ENCODE data around the gene B3GNT9. TPM values are rescaled to one million over a fixed set of nuclear protein-coding genes. Genes with fewer than 3 reads are reported as not detected.
"Not testable (repeated sequence)": the region's sequence is repeated elsewhere in the genome, so short reads cannot be mapped to it uniquely, and the experiment has no call there.

B3GNT9 gene
- total RNA-seq, 1 experiment from 2014 or later = 11.5 TPM

DNA sequence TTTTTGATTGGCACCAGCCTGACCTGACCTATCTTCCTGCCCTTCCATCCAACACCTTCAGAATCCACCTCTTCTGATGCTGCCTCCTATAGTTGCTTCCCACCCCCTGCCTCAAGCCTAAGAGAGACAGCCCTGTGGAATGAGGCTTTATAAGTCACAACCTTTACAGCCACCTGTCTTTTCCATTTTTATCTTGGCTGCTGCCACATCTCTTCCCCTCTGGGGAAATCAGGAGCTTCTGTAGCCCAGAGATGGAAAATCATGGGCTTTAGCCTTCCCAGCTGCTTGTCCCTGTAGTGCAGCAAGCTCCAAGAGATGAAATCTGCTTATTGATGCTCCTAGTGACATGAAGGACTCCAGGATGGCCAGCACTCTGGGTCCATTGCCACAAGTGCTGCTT lies 22.4 kb downstream of the B3GNT9 start:
- no TSS peak for BruUV-seq (replicated peaks)
- H3K4me3 ChIP-seq (ENCODE audit: low read depth in 2 of 2, low read length in 2 of 2) = no peak overlapping the region
- ChIA-PET POLR2A (no interaction called here), CTCF (no interaction called here)
- no peaks in the 10 kb centered on the region; the same call in 1 of the 2 replicates for H3K36me3 ChIP-seq (ENCODE audit: control insufficient read depth, insufficient read depth, low read length)
- ATAC-seq (no peak), DNase-seq (ENCODE audit: low read depth, low spot score) (no peak)
- no peaks in the 10 kb centered on the region for H3K27me3 ChIP-seq (ENCODE audit: control insufficient read depth, insufficient read depth, low read length)
- H3K9me3 ChIP-seq (ENCODE audit: control insufficient read depth, insufficient read depth, low read depth, low read length) = no peaks in the 10 kb centered on the region
- intact Hi-C loops (cut with micrococcal nuclease; ENCODE audit: unreplicated experiment) (no loop called here), in situ Hi-C loops (cut with HindIII; ENCODE audit: low pct_unique_long_range_greater_than_20kb, low sequenced_read_pairs) (no loop called here)
- TF ChIP-seq, protein P1, sequence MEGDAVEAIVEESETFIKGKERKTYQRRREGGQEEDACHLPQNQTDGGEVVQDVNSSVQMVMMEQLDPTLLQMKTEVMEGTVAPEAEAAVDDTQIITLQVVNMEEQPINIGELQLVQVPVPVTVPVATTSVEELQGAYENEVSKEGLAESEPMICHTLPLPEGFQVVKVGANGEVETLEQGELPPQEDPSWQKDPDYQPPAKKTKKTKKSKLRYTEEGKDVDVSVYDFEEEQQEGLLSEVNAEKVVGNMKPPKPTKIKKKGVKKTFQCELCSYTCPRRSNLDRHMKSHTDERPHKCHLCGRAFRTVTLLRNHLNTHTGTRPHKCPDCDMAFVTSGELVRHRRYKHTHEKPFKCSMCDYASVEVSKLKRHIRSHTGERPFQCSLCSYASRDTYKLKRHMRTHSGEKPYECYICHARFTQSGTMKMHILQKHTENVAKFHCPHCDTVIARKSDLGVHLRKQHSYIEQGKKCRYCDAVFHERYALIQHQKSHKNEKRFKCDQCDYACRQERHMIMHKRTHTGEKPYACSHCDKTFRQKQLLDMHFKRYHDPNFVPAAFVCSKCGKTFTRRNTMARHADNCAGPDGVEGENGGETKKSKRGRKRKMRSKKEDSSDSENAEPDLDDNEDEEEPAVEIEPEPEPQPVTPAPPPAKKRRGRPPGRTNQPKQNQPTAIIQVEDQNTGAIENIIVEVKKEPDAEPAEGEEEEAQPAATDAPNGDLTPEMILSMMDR (IDR thresholded peaks at IDR 0.05) = no peak
- TF ChIP-seq SIN3A (IDR thresholded peaks at IDR 0.05; ENCODE audit: borderline replicate concordance, insufficient read depth, low read depth, low read length) (no peak), POLR2AphosphoS5 (IDR thresholded peaks at IDR 0.05; ENCODE audit: low read depth, low read length) (no peak), TCF7L2 (IDR thresholded peaks at IDR 0.05; ENCODE audit: low read depth, low read length) (no peak)
- TF ChIP-seq, protein P2, sequence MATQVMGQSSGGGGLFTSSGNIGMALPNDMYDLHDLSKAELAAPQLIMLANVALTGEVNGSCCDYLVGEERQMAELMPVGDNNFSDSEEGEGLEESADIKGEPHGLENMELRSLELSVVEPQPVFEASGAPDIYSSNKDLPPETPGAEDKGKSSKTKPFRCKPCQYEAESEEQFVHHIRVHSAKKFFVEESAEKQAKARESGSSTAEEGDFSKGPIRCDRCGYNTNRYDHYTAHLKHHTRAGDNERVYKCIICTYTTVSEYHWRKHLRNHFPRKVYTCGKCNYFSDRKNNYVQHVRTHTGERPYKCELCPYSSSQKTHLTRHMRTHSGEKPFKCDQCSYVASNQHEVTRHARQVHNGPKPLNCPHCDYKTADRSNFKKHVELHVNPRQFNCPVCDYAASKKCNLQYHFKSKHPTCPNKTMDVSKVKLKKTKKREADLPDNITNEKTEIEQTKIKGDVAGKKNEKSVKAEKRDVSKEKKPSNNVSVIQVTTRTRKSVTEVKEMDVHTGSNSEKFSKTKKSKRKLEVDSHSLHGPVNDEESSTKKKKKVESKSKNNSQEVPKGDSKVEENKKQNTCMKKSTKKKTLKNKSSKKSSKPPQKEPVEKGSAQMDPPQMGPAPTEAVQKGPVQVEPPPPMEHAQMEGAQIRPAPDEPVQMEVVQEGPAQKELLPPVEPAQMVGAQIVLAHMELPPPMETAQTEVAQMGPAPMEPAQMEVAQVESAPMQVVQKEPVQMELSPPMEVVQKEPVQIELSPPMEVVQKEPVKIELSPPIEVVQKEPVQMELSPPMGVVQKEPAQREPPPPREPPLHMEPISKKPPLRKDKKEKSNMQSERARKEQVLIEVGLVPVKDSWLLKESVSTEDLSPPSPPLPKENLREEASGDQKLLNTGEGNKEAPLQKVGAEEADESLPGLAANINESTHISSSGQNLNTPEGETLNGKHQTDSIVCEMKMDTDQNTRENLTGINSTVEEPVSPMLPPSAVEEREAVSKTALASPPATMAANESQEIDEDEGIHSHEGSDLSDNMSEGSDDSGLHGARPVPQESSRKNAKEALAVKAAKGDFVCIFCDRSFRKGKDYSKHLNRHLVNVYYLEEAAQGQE (IDR thresholded peaks at IDR 0.05; ENCODE audit: insufficient read depth in 1 of 2, low read depth in 2 of 2, low read length in 1 of 2) = no peak
- no peak overlapping the region for H3K27ac ChIP-seq (ENCODE audit: low read length)
- no peaks in the 10 kb centered on the region for H3K4me1 ChIP-seq (ENCODE audit: control insufficient read depth, insufficient read depth, low read length)

DNA sequence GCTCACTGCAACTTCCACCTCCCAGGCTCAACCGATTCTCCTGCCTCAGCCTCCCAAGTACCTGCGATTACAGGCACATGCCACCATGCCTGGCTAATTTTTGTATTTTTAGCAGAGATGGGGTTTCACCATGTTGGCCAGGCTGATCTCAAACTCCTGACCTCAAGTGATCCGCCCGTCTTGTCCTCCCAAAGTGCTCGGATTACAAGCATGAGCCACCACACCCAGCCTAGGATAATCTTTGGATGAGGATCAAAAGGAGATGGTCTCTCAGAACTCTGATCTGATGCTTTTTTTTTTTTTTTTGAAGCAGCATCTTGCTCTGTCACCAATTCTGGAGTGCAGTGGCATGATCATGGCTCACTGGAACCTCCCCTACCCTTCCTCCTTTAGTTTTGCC lies 28.0 kb downstream of the B3GNT9 start:
- POLR2A ChIA-PET; H3K9me3 ChIP-seq (ENCODE audit: control insufficient read depth, insufficient read depth, low read depth, low read length); in situ Hi-C loops (cut with HindIII; ENCODE audit: low pct_unique_long_range_greater_than_20kb, low sequenced_read_pairs); H3K27me3 ChIP-seq (ENCODE audit: control insufficient read depth, insufficient read depth, low read length); BruUV-seq (replicated peaks); H3K36me3 ChIP-seq (ENCODE audit: control insufficient read depth, insufficient read depth, low read length); ATAC-seq; DNase-seq (ENCODE audit: low read depth, low spot score); intact Hi-C loops (cut with micrococcal nuclease; ENCODE audit: unreplicated experiment); H3K27ac ChIP-seq (ENCODE audit: low read length); H3K4me1 ChIP-seq (ENCODE audit: control insufficient read depth, insufficient read depth, low read length); H3K4me3 ChIP-seq (ENCODE audit: low read depth in 2 of 2, low read length in 2 of 2): not testable (repeated sequence)
- CTCF ChIA-PET = interaction anchor here (0.7 kb wide), 1 partner anchor 98 kb away, joined by 11 read pairs; no protein-coding TSS in a partner anchor

DNA sequence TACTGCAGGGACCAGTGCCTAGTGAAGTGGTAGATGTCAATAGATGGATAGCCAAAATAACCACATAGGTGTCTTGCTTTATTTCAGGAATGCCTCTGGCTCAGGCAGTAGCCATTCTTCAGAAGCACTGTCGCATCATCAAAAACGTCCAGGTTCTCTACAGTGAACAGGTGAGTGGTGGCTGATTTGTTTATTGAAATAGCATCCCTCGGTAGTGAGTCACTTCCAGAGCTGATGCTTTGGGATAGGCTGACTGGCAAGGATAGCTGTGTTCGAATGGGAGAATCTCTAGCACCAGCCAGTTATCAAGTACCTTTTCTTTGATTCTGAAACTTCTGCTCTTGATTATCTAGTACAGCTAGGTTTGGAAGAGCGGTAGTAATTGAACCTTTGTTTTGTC lies 30.8 kb downstream of the B3GNT9 start:
- Histone ChIP-seq H3K27me3 (ENCODE audit: control insufficient read depth, insufficient read depth, low read length) (no peaks in the 10 kb centered on the region), H3K4me3 (ENCODE audit: low read depth in 2 of 2, low read length in 2 of 2) (no peak overlapping the region), H3K36me3 (ENCODE audit: control insufficient read depth, insufficient read depth, low read length) (no peaks in the 10 kb centered on the region; the same call in 1 of the 2 replicates), H3K4me1 (ENCODE audit: control insufficient read depth, insufficient read depth, low read length) (no peaks in the 10 kb centered on the region), H3K9me3 (ENCODE audit: control insufficient read depth, insufficient read depth, low read depth, low read length) (no peaks in the 10 kb centered on the region), H3K27ac (ENCODE audit: low read length) (no peak overlapping the region)
- in situ Hi-C loops (cut with HindIII; ENCODE audit: low pct_unique_long_range_greater_than_20kb, low sequenced_read_pairs) (no loop called here), intact Hi-C loops (cut with micrococcal nuclease; ENCODE audit: unreplicated experiment) (no loop called here)
- ChIA-PET CTCF (no interaction called here), POLR2A (no interaction called here)
- no TSS peak for BruUV-seq (replicated peaks)
- TF ChIP-seq, protein P2 (IDR thresholded peaks at IDR 0.05; ENCODE audit: insufficient read depth in 1 of 2, low read depth in 2 of 2, low read length in 1 of 2) = no peak
- TF ChIP-seq POLR2AphosphoS5 (IDR thresholded peaks at IDR 0.05; ENCODE audit: low read depth, low read length) (no peak), TCF7L2 (IDR thresholded peaks at IDR 0.05; ENCODE audit: low read depth, low read length) (no peak), SIN3A (IDR thresholded peaks at IDR 0.05; ENCODE audit: borderline replicate concordance, insufficient read depth, low read depth, low read length) (no peak)
- TF ChIP-seq, protein P1 (IDR thresholded peaks at IDR 0.05) = no peak
- DNase-seq (ENCODE audit: low read depth, low spot score) = no peak
- ATAC-seq = no peak

Measured in Panc1 (cell line).